OCI-LY7 (cell line): ENCODE results near the gene SLFN14. TPM values are rescaled to one million over a fixed set of nuclear protein-coding genes. Genes with fewer than 3 reads are reported as not detected.

Experiments
- BruUV-seq: library from RNA; stranded (reverse); fragments of 400-500 nt; replicated peaks from 2 replicates; lab custom pipeline; 2021; lab: Mats Ljungman, UMichigan
- CTCF ChIA-PET: fragments of 300-600 bp; sonication (Branson Sonifier 250); formaldehyde crosslinking; loops from one replicate; lab custom pipeline; 2022; ENCODE audit warnings: antibody characterized with exemption; ENCODE audit not compliant: unreplicated experiment; lab: Charles Lee
- POLR2A ChIA-PET: fragments of 300-600 bp; sonication (Branson Sonifier 250); formaldehyde crosslinking; loops from one replicate; lab custom pipeline; 2022; ENCODE audit warnings: antibody characterized with exemption; lab: Charles Lee
- DNase-seq: peaks from one replicate; pipeline ENCODE4 v3.0.0-alpha.2; 2015; ENCODE audit warnings: low spot score
- H2AFZ ChIP-seq: fragments of 200-600 bp; sonication (generic), shearing (Covaris generic); 2 replicates; pipeline ENCODE4 v1.6.1; 2014; ENCODE audit warnings: mild to moderate bottlenecking, antibody characterized with exemption, low read length, moderate library complexity
- H3K27ac ChIP-seq: fragments of 200-600 bp; sonication (generic); 2 replicates; pipeline ENCODE4 v1.5.1; 2014; ENCODE audit warnings: mixed run types, low read depth, mild to moderate bottlenecking, moderate library complexity, low read length, inconsistent platforms; ENCODE audit not compliant: poor library complexity, severe bottlenecking
- H3K36me3 ChIP-seq: fragments of 200-600 bp; sonication (generic); 2 replicates; pipeline ENCODE4 v1.6.1; 2014; ENCODE audit warnings: mild to moderate bottlenecking, antibody characterized with exemption, low read length, moderate library complexity, mixed read lengths; ENCODE audit not compliant: insufficient read depth
- H3K4me1 ChIP-seq: fragments of 200-600 bp; sonication (generic); 2 replicates; pipeline ENCODE4 v1.5.1; 2014; ENCODE audit warnings: mild to moderate bottlenecking, low read length; ENCODE audit not compliant: insufficient read depth, poor library complexity, severe bottlenecking
- H3K4me2 ChIP-seq: fragments of 200-600 bp; sonication (generic); 2 replicates; pipeline ENCODE4 v1.6.1; 2014; ENCODE audit warnings: mild to moderate bottlenecking, low read length
- H3K4me3 ChIP-seq: fragments of 200-600 bp; sonication (generic); 2 replicates; pipeline ENCODE4 v1.5.1; 2014; ENCODE audit warnings: mild to moderate bottlenecking, low read depth, low read length; ENCODE audit not compliant: poor library complexity, severe bottlenecking
- H3K79me2 ChIP-seq: fragments of 200-600 bp; sonication (generic); 2 replicates; pipeline ENCODE4 v1.6.1; 2016; ENCODE audit warnings: low read depth, mild to moderate bottlenecking, low read length, moderate library complexity, mixed read lengths; ENCODE audit not compliant: insufficient read depth
- H3K9me2 ChIP-seq: fragments of 200-600 bp; sonication (generic); 2 replicates; pipeline ENCODE4 v1.6.1; 2016; ENCODE audit warnings: mild to moderate bottlenecking, low read length, mixed read lengths; ENCODE audit not compliant: insufficient read depth
- H3K9me3 ChIP-seq: fragments of 200-600 bp; sonication (generic); 2 replicates; pipeline ENCODE4 v1.6.1; 2014; ENCODE audit warnings: mild to moderate bottlenecking, mixed run types, low read length, mixed read lengths
- H4K20me1 ChIP-seq: fragments of 200-600 bp; sonication (generic); 2 replicates; pipeline ENCODE4 v1.6.1; 2014; ENCODE audit warnings: mild to moderate bottlenecking, antibody characterized with exemption, low read length, moderate library complexity, mixed read lengths; ENCODE audit not compliant: insufficient read depth
- EZH2phosphoT487 ChIP-seq: fragments of 200-600 bp; sonication (generic); IDR thresholded peaks from 2 replicates; pipeline ENCODE4 v1.6.1; 2018; ENCODE audit warnings: low read depth, borderline replicate concordance, mild to moderate bottlenecking, mixed run types, antibody characterized with exemption, low read length, moderate library complexity, mixed read lengths
- intact Hi-C: fragments of 100-400 bp; cut with micrococcal nuclease; formaldehyde crosslinking; loops from one replicate; pipeline ENCODE4 v1.10.0; 2022; ENCODE audit not compliant: unreplicated experiment
- total RNA-seq, 2 experiments: library from RNA; depleted of rRNA in 1 of 2; stranded (reverse); fragments of >200 nt in 1 of 2; shearing (Covaris generic) in 1 of 2; gene quantifications; 2 replicates each; pipeline ENCODE4 v1.2.3, GENCODE V29; 2014 to 2022
- TF ChIP-seq, protein P1 (sequence below): fragments of 200-600 bp; sonication (generic); conservative IDR thresholded peaks from 2 replicates; pipeline ENCODE4 v1.5.1; 2014; ENCODE audit warnings: mild to moderate bottlenecking, antibody characterized with exemption, low read length, moderate library complexity, mixed read lengths

Gene SLFN14
- total RNA-seq, 2 experiments from 2014 or later: not detected

GRCh38 chr17:35596530-35597233, 36.1 kb upstream of the SLFN14 start:
- CTCF ChIA-PET: no interaction called here
- intact Hi-C loops: no loop called here
- no peak for DNase-seq
- Histone ChIP-seq H2AFZ (no peak overlapping the region), H3K9me2 (no peaks in the 10 kb centered on the region), H3K9me3 (no peaks in the 10 kb centered on the region), H3K27ac (no peak overlapping the region), H4K20me1 (no peaks in the 10 kb centered on the region), H3K36me3 (peaks cover 79% of the 10 kb centered on the region), H3K4me1 (no peaks in the 10 kb centered on the region), H3K4me2 (no peak overlapping the region), H3K4me3 (no peak overlapping the region), H3K79me2 (peaks cover 16% of the 10 kb centered on the region; the same call in 1 of the 2 replicates)
- no peak for TF ChIP-seq EZH2phosphoT487
- TF ChIP-seq, protein P1, sequence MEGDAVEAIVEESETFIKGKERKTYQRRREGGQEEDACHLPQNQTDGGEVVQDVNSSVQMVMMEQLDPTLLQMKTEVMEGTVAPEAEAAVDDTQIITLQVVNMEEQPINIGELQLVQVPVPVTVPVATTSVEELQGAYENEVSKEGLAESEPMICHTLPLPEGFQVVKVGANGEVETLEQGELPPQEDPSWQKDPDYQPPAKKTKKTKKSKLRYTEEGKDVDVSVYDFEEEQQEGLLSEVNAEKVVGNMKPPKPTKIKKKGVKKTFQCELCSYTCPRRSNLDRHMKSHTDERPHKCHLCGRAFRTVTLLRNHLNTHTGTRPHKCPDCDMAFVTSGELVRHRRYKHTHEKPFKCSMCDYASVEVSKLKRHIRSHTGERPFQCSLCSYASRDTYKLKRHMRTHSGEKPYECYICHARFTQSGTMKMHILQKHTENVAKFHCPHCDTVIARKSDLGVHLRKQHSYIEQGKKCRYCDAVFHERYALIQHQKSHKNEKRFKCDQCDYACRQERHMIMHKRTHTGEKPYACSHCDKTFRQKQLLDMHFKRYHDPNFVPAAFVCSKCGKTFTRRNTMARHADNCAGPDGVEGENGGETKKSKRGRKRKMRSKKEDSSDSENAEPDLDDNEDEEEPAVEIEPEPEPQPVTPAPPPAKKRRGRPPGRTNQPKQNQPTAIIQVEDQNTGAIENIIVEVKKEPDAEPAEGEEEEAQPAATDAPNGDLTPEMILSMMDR: no peak; the same call in 1 of the 2 replicates
- BruUV-seq: no TSS peak
- POLR2A ChIA-PET: no interaction called here

DNA sequence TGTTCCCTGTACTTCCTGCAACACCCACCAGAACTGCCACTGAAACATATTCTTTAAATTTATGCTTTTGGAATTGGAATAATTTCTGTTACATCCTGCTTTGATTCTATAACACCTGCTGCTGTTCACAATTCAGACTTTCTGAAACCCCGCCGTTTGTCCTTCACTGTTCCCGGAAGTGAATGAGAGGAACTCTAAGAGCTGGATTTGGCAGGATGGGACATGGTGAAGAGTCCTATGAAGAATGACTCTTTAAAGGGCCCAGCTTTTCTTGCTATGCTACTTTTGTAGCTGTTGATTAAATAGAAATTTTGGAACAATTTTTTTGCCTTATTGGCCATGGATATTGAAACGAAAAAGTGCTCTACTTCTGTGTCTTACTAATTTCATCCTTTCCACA, 35.5 kb upstream of the SLFN14 start:
- no peak overlapping the region for H3K4me3 ChIP-seq
- TF ChIP-seq EZH2phosphoT487: no peak
- TF ChIP-seq, protein P1: no peak
- no peak overlapping the region for H3K4me2 ChIP-seq
- intact Hi-C loops: no loop called here
- H2AFZ ChIP-seq: no peak overlapping the region
- no TSS peak for BruUV-seq
- ChIA-PET POLR2A (no interaction called here), CTCF (no interaction called here)
- no peaks in the 10 kb centered on the region for H4K20me1 ChIP-seq
- no peaks in the 10 kb centered on the region for H3K9me3 ChIP-seq
- no peaks in the 10 kb centered on the region for H3K9me2 ChIP-seq
- no peaks in the 10 kb centered on the region for H3K4me1 ChIP-seq
- no peak for DNase-seq
- H3K79me2 ChIP-seq: peaks cover 22% of the 10 kb centered on the region; the same call in 1 of the 2 replicates
- no peak overlapping the region for H3K27ac ChIP-seq
- peaks cover 73% of the 10 kb centered on the region for H3K36me3 ChIP-seq
